ENCODE measurements around the gene KCTD16.

- TF ChIP-seq, protein P1, sequence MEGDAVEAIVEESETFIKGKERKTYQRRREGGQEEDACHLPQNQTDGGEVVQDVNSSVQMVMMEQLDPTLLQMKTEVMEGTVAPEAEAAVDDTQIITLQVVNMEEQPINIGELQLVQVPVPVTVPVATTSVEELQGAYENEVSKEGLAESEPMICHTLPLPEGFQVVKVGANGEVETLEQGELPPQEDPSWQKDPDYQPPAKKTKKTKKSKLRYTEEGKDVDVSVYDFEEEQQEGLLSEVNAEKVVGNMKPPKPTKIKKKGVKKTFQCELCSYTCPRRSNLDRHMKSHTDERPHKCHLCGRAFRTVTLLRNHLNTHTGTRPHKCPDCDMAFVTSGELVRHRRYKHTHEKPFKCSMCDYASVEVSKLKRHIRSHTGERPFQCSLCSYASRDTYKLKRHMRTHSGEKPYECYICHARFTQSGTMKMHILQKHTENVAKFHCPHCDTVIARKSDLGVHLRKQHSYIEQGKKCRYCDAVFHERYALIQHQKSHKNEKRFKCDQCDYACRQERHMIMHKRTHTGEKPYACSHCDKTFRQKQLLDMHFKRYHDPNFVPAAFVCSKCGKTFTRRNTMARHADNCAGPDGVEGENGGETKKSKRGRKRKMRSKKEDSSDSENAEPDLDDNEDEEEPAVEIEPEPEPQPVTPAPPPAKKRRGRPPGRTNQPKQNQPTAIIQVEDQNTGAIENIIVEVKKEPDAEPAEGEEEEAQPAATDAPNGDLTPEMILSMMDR (IDR thresholded peaks at IDR 0.05; ENCODE audit: borderline replicate concordance, extremely low read depth, low read length, poor library complexity, severe bottlenecking) = no peak
- TF ChIP-seq EZH2 (IDR thresholded peaks at IDR 0.05; ENCODE audit: borderline replicate concordance, low read depth, low read length, severe bottlenecking) = no peak
Measured at GRCh38 chr5:144173766-144174165, 3.1 kb downstream of the KCTD16 start.
